GM12891 (cell line): ENCODE results near the gene MOB3B.

Source experiments
- PAX5 ChIP-seq: IDR thresholded peaks from 2 replicates; pipeline ENCODE4 v1.6.1; 2011; ENCODE audit warnings: low read length, moderate library complexity, mild to moderate bottlenecking; ENCODE audit not compliant: insufficient read depth, severe bottlenecking
- POLR2A ChIP-seq: IDR thresholded peaks from 2 replicates; pipeline ENCODE4 v1.6.1; 2011; ENCODE audit warnings: low read depth, low read length, control low read depth
- POLR2AphosphoS5 ChIP-seq: IDR thresholded peaks from 2 replicates; pipeline ENCODE4 v1.6.1; 2011; ENCODE audit warnings: low read depth, low read length, control low read depth
- SPI1 ChIP-seq: IDR thresholded peaks from 2 replicates; pipeline ENCODE4 v1.6.1; 2011; ENCODE audit warnings: low read depth, low read length, control low read depth
- TAF1 ChIP-seq: IDR thresholded peaks from 2 replicates; pipeline ENCODE4 v1.6.1; 2011; ENCODE audit warnings: low read depth, low read length, control low read depth

DNA sequence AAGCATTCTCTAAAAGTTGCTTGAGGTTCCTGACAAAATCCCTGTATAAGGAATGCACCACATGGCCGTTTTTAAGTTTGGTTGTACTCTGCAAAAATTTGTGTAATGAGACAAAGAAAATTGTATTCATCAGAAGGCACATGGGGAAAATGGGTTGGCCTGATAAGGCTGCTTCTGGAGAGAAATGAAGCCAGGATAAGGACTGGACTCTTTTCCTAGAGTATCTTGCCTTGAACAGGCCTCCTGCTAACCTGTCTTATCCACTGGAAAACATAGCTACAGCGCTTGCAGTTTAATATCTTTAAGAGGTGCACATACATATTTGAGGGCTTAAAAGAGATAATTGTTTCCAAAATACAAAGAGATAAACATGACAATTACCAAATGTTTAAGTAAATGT lies 46.9 kb downstream of the MOB3B start:
- TF ChIP-seq POLR2AphosphoS5, result no peak
- no peak for TF ChIP-seq POLR2A
- TF ChIP-seq SPI1, result no peak
- TF ChIP-seq TAF1, result no peak
- TF ChIP-seq PAX5, result no peak
